PFSK-1 (cell line): ENCODE measurements around the gene LYPLA2.

Source experiments
- FOXP2 ChIP-seq: optimal IDR thresholded peaks from 2 replicates; pipeline ENCODE3; 2011; ENCODE audit warnings: borderline replicate concordance, control low read depth, inconsistent platforms; ENCODE audit not compliant: insufficient read depth; ENCODE audit errors: extremely low read length, extremely low read depth
- POLR2AphosphoS5 ChIP-seq: IDR thresholded peaks from 2 replicates; pipeline ENCODE4 v1.6.1; 2012; ENCODE audit warnings: low read depth, mild to moderate bottlenecking, control low read depth, low read length, moderate library complexity
- REST ChIP-seq, 2 experiments: IDR thresholded peaks; 2 replicates each; pipeline versions ENCODE4 v1.6.1 to v1.8.0; 2011 to 2012; ENCODE audit warnings: low read depth in 2 of 2, low read length in 2 of 2, control low read depth in 1 of 2, inconsistent platforms in 1 of 2, mild to moderate bottlenecking in 1 of 2, moderate library complexity in 1 of 2; ENCODE audit not compliant: insufficient read depth in 1 of 2
- SIN3A ChIP-seq: IDR thresholded peaks from 2 replicates; pipeline ENCODE4 v1.6.1; 2012; ENCODE audit warnings: mild to moderate bottlenecking, low read length, moderate library complexity, borderline replicate concordance; ENCODE audit not compliant: insufficient read depth
- TAF1 ChIP-seq: IDR thresholded peaks from 2 replicates; pipeline ENCODE4 v1.6.1; 2012; ENCODE audit warnings: low read length, control low read depth, borderline replicate concordance; ENCODE audit not compliant: insufficient read depth

- no peak for TF ChIP-seq TAF1
- TF ChIP-seq SIN3A = no peak
- no peak for TF ChIP-seq POLR2AphosphoS5
- TF ChIP-seq FOXP2 = no peak
- no peak for TF ChIP-seq REST (IDR thresholded peaks at IDR 0.05; ENCODE audit: insufficient read depth in 1 of 2, low read depth in 2 of 2, low read length in 2 of 2)
These were observed 14.1 kb downstream of the LYPLA2 start for GRCh38 chr1:23805025-23805424.
